Fibroblast of the conjunctiva (primary cell): Measurements from ENCODE around the gene TOMM34.

Source experiments
- DNase-seq: peaks from one replicate; pipeline ENCODE4 v3.0.0-alpha.2; 2010; ENCODE audit warnings: low read depth

Gene TOMM34

DNA sequence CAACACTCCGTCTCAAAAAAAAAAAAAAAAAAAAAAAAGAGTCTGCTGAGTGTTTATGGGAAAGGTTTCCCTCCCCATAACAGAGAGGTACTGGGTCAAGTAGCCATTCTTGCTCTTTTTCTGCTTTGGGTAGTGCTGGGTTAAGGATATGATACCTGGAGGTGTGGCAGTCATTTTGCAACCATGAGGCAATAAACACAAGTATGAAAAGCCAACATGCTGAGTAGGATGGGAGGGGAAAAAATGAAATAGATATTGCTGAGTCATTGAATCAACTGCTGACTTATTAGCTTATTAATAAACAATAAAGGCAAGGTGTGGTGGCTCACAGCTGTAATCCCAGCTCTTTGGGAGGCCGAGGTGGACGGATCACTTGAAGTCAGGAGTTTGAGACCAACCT, 2.3 kb upstream of the TOMM34 start:
- DNase-seq: no peak

- no peak for DNase-seq
Measured at GRCh38 chr20:44961870-44962267, 1.7 kb upstream of the TOMM34 start.

DNA sequence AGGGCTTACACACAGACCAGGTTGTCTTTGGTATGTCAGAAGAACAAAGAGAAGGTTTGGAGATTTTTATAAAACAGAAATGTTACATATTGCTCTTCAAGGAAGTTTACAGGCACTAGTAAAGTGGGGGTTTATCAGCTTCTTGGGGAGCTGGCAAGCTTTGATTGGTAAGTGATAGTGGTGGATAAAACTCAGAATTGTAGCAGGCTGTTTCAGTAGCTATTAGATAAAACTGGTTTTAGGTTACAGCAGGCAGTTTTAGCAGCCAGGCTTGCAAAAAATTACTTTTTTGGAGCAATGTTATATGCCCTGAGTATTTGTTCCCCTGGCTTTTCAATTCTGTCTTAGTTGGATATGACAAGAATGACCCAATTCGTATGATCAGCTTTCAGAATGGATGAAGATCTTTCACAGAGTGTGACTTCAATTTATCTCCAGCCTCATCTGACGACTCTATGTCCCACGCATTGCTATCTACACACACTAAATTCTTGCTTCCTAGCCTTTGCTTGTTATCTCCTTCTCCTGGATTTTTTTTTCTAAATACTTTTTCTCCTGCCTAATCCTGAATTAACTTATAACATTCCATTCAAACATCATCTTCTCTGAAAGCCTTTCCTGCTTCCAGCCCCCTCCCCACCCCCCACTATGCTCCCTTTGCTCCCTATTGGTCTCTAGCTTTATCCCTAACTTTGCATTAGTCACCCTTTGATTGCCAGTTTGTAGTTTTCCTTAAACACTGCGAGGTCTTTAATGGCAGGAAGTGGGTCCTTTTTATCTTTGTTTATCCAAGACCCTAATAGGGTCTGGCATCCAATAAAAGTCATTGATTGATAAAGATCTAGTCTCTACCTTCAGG, 1.0 kb upstream of the TOMM34 start:
- DNase-seq: no peak

GRCh38 chr20:44959638-44960102, 527 bp downstream of the TOMM34 start:
- DNase-seq: peak; percentile 20

- no peak for DNase-seq
Measured at GRCh38 chr20:44959082-44959637, 1.0 kb downstream of the TOMM34 start.

GRCh38 chr20:44958276-44958675, 1.9 kb downstream of the TOMM34 start:
- no peak for DNase-seq

GRCh38 chr20:44956410-44956809, 3.8 kb downstream of the TOMM34 start:
- DNase-seq: no peak

- no peak for DNase-seq
Measured at GRCh38 chr20:44955270-44955669, 4.9 kb downstream of the TOMM34 start.

- no peak for DNase-seq
Measured at GRCh38 chr20:44954211-44954610, 6.0 kb downstream of the TOMM34 start.

GRCh38 chr20:44952731-44953130, 7.5 kb downstream of the TOMM34 start:
- DNase-seq: no peak

GRCh38 chr20:44950368-44950767, 9.8 kb downstream of the TOMM34 start:
- no peak for DNase-seq

GRCh38 chr20:44948513-44948912, 11.7 kb downstream of the TOMM34 start:
- no peak for DNase-seq

- no peak for DNase-seq
Measured at GRCh38 chr20:44948107-44948506, 12.1 kb downstream of the TOMM34 start.

GRCh38 chr20:44946271-44946852, 13.8 kb downstream of the TOMM34 start:
- DNase-seq: no peak

GRCh38 chr20:44945261-44945660, 14.9 kb downstream of the TOMM34 start:
- DNase-seq: no peak

DNA sequence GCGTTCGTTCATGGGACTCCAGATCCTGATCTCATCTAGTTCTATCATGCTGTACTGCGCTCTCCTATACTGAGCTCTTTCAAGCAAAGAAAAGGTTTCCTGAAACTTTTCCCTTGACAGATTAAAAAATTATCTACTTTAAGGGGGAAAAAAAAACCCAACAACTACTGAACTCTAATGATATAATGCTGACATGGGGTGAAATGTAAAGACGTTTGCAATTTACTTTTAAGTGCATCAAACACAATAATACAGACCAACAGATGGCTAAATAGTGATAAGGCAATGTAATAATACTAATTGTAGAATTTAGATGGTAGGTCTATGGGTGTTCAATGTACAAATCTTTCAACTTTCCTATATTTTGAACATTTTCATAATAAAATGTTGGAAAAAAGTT, 16.4 kb downstream of the TOMM34 start:
- no peak for DNase-seq

GRCh38 chr20:44942264-44942973, 17.8 kb downstream of the TOMM34 start:
- no peak for DNase-seq

- no peak for DNase-seq
Measured at GRCh38 chr20:44941120-44941691, 19.0 kb downstream of the TOMM34 start.

- no peak for DNase-seq
Measured at GRCh38 chr20:44938637-44939036, 21.6 kb downstream of the TOMM34 start.

DNA sequence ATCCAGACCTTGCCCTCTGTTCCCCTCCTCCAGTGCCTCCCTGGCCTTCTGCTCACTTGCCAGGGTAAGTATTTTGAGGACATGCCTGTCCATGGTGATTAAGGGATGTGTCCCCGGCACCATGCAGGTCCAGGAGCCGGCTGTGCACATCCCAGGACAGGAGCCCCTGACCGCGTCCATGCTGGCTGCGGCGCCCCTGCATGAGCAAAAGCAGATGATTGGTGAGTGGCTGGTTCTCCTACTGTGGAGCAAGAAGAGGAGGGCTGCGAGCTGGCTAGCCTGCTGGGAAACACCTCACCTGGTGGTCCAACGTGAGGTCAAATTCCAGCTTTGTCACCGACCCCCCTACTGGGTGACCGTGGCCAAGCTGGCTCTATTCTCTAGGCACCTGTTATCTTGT, 23.7 kb downstream of the TOMM34 start:
- no peak for DNase-seq

DNA sequence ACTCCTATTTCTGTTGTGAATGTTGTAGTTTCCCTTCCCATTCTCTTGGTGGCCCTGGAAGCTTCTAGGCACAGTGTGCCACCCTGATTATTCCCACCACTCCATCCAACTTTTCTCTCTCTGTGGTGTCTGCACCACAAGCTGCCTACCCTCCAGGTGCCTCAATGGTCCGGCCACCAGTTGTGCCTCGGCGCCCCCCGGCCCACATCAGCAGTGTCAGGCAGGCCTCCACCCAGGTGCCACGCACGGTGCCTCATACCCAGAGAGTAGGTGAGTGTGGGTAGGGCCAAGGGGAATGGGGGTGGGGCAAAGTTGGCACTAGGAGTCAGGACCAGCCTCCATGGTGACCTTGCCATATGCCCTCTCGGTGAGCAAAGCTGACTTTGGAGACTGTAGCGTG, 27.3 kb downstream of the TOMM34 start:
- DNase-seq: no peak

GRCh38 chr20:44931911-44932310, 28.3 kb downstream of the TOMM34 start:
- no peak for DNase-seq
